HG03280 (cell line): ENCODE data around the gene TDRD9.
"Not testable (repeated sequence)": the region's sequence is repeated elsewhere in the genome, so short reads cannot be mapped to it uniquely, and the experiment has no call there.

Source experiments
- ATAC-seq: cut with Tn5 transposase; IDR thresholded peaks from one replicate; pipeline ENCODE4 v1.9.1; 2021; ENCODE audit warnings: mild to moderate bottlenecking, moderate library complexity; ENCODE audit not compliant: unreplicated experiment

The TDRD9 gene

GRCh38 chr14:103974575-103974974 is 46.3 kb downstream of the TDRD9 start:
- ATAC-seq = no peak

DNA sequence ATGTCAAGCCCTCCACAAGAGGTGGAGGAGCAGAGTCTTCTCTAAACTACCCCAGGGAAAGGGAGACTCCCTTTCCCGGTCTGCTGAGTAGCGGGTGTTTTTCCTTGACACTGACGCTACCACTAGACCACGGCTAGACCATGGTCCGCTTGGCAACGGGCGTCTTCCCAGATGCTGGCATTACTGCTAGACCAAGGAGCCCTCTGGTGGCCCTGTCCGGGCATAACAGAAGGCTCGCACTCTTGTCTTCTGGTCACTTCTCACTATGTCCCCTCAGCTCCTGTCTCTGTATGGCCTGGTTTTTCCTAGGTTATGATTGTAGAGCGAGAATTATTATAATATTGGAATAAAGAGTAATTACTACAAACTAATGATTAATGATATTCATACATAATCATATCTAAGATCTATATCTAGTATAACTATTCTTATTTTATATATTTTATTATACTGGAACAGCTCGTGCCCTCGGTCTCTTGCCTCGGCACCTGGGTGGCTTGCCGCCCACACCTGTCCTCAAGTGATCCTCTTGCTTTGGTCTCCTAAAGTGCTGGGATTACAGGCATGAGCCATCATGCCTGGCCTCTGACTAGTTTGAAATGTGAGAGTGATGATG is 52.5 kb downstream of the TDRD9 start:
- not testable (repeated sequence) for ATAC-seq

- ATAC-seq = no peak
Measured at GRCh38 chr14:103984196-103984595, 55.9 kb downstream of the TDRD9 start.

DNA sequence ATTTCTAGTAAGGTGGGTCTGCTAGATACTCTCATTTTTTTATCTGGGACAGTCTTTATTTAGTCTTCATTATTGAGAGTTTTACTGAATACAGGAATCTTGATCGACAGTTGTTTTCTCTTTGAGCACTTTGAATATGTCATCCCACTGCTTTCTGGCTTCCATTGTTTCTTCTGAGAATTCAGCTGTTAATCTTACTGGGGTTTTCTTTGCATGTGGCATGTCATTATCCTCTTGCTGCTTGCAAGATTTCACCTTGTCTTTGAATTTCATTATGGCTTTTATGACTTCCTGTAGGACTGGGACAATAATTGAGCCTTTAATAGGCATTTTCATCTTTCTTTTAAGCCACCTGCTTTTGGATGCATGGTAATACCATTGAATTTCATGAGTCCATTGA is 60.8 kb downstream of the TDRD9 start:
- no peak for ATAC-seq

DNA sequence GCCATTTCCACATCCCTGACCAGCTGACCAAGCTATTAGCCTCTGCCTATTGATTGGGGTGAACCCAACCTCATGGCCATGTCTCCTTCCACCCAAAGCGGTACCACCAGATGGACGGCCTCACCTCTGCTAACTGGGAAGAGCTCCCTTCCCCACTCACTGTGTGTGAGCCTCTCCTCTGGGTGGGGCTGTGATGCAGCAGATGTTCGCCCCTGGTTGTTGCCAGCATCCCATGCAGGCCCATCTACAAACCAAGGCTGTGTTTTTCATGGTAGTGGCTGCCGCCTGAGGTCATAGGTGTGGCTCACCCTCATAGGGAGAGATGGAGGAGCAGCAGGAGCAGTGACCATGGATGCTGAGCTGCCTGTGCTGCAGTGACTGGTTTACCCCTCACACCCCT is 61.7 kb downstream of the TDRD9 start:
- ATAC-seq = no peak

- no peak for ATAC-seq
Measured at GRCh38 chr14:103994535-103995184, 66.4 kb downstream of the TDRD9 start.

GRCh38 chr14:103995876-103996275 is 67.6 kb downstream of the TDRD9 start:
- ATAC-seq = no peak

DNA sequence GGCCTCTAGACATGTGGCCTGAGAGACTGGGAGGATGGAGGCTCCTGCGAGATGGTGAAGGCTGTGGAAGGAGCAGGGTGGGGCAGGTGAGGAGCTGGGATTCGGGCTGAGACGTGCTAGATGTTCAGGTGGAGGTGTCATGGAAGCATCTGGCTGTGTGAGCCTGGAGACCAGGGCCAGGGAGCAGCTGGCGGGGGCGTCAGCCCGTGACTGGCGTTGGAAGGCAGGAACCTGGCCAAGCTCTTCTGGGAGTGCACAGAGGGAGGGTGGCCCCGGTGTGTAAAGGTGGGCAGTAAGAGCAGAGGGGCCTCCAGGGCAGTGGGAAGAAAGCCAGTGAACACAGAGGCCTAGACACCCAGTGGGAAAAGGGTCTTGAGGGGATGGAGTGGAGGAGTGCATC is 69.1 kb downstream of the TDRD9 start:
- no peak for ATAC-seq

- ATAC-seq = no peak
Measured at GRCh38 chr14:103998027-103998426, 69.8 kb downstream of the TDRD9 start.

GRCh38 chr14:103999795-104000440 is 71.7 kb downstream of the TDRD9 start:
- no peak for ATAC-seq

GRCh38 chr14:104001003-104001402 is 72.7 kb downstream of the TDRD9 start:
- ATAC-seq = no peak

DNA sequence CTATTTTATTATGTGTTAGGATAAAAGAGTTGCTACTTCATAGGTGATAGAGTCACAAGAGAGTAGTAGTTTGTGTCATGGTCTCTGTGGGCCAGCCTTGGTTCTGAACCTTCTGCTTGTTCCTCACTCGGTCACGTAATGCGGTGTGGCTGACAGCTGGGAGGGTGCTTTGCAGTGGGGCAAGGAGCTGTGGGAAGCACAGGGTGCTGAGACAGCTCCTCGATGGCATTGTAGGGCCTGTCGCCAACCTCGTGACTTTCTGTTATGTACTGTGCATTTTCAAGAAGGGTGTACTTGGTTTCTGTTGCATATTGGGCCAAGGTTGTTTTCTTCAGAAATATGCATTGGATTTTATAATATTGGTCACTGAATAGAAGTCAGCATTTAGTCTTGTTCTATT is 75.4 kb downstream of the TDRD9 start:
- ATAC-seq = no peak

DNA sequence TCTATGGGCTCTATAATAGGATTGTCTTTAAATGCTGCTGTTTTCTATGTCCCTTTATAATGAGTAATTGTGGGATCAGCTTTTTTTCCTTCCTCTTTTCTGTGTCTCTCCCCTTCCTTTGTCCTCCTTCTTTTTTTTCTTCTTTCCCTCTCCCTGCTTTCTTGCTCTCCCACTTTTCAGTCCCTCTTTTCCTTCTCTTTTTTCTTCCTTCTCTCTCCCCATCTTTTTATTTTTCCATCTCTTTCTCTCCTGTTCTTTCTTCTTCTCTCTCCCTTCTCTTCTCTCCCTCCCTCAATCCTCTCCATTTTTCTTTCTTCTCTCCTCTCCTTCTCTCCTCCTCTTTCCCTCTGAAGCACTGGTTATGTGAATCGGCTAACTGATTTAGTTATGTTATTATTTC is 76.6 kb downstream of the TDRD9 start:
- ATAC-seq = no peak

DNA sequence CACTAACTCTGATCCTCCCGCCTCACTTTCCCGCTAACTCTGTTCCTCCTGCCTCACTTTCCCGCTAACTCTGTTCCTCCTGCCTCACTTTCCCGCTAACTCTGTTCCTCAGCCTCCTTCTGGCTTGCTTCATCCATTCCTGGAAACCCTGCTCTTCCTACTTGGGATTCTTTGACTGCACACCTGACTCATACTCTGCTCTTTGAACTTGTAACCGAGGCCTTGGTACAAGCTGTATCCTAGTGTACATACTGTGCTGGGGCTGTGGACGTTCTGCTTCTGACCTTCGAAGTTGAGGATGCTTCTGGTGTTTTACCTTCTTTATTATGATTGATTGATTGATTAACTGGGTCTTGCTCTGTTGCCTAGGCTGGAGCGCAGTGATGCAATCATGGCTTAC is 77.2 kb downstream of the TDRD9 start:
- ATAC-seq = no peak

DNA sequence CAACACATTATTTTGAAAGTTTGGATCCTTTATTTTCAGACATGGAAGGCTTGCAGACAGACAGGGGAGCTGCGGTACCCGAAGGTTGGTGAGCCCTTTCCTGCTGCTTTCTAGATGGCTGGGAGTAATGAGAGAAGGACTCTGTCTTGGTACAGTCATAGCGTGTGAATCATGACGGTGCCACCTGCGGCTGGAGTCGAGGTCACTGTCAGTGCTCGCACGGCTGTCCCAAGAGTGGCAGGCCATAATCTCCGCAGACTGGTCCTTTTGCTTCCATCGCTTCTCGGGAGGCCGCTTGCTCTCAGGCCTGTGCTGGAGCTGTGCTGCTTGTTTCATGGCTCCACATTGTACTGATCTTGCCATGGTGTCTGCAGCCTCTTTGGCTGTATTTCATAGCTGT is 78.9 kb downstream of the TDRD9 start:
- ATAC-seq = no peak

GRCh38 chr14:104009297-104009696 is 81.0 kb downstream of the TDRD9 start:
- no peak for ATAC-seq

GRCh38 chr14:104011824-104012517 is 83.7 kb downstream of the TDRD9 start:
- no peak for ATAC-seq

- ATAC-seq = no peak
Measured at GRCh38 chr14:104014764-104015163, 86.5 kb downstream of the TDRD9 start.

DNA sequence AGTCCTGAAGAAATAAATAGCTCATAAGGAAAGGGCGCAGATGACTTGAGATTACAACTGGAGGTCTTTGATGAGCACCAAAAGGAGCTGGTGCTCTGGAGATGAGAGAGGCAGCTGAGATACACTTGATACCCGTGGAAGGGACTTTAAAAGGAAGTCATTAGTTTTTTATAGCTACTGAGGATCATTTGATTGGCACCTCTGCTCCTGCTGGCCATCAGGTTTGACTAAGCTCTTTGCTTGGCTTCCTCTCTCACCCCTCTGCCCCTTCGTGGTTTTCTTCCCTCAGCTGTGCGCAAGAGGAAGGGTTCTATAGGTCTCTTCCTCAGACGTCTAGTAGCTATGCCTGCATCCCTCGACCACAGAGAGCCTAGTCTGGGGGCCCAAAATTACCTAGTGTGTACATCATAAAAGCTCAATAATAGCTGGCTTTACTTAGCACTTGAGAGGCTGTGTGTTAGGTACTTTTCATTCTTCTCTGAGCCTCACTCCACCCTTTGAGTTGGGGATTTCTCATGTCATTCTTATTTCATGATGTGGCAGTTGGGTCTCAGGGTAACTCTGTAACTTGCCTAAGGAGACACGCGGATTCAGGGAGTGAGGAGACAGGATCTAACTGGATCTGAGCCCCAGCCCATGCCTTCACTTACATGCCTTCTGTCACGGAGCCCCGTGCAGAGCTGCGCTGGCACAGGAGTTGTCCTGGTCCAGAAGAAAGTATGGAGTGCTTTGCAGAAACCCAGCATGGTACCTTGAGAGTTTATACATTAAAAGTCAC is 88.8 kb downstream of the TDRD9 start:
- ATAC-seq = no peak

GRCh38 chr14:104019029-104019428 is 90.8 kb downstream of the TDRD9 start:
- ATAC-seq = no peak

- ATAC-seq = no peak
Measured at GRCh38 chr14:104019806-104020205, 91.5 kb downstream of the TDRD9 start.
